H1 (cell line): ENCODE results near the gene ANK2. TPM values are rescaled to one million over a fixed set of nuclear protein-coding genes. Genes with fewer than 3 reads are reported as not detected.

ENCODE experiments used
- CTCF ChIA-PET: fragments of 300-600 bp; sonication (Branson Sonifier 250); formaldehyde crosslinking; loops from one replicate; lab custom pipeline; 2021; ENCODE audit not compliant: partially characterized antibody; lab: Charles Lee
- POLR2A ChIA-PET: fragments of 300-600 bp; sonication (Branson Sonifier 250); formaldehyde crosslinking; loops from one replicate; lab custom pipeline; 2021; ENCODE audit warnings: inconsistent platforms; ENCODE audit not compliant: partially characterized antibody; lab: Charles Lee
- DNase-seq, 2 experiments: peaks; one replicate each; pipeline versions ENCODE4 v3.0.0 to v3.0.0-alpha.2; 2010 to 2022; ENCODE audit warnings: low spot score in 2 of 2, low read depth in 1 of 2, mixed read lengths in 1 of 2
- FAIRE-seq: peaks from 2 replicates; lab custom pipeline; 2011; peaks lifted over from hg19 to GRCh38; lab: Jason Lieb, UNC
- H2AFZ ChIP-seq: 2 replicates; pipeline ENCODE4 v1.8.1; 2012; ENCODE audit warnings: low read length, inconsistent platforms
- H2AK5ac ChIP-seq: 2 replicates; pipeline ENCODE4 v1.6.1; 2013; ENCODE audit warnings: low read depth, low read length
- H2BK120ac ChIP-seq: replicated peaks from 2 replicates; pipeline ENCODE3; 2013; ENCODE audit warnings: low read depth, low read length, inconsistent platforms
- H2BK12ac ChIP-seq: 2 replicates; pipeline ENCODE4 v1.6.1; 2013; ENCODE audit warnings: low read depth, low read length
- H2BK15ac ChIP-seq: 2 replicates; pipeline ENCODE4 v1.6.1; 2013; ENCODE audit warnings: low read length
- H2BK20ac ChIP-seq: 2 replicates; pipeline ENCODE4 v1.6.1; 2013; ENCODE audit warnings: low read length
- H2BK5ac ChIP-seq: 2 replicates; pipeline ENCODE4 v1.6.1; 2013; ENCODE audit warnings: low read depth, low read length
- H3K14ac ChIP-seq: 2 replicates; pipeline ENCODE4 v1.6.1; 2013; ENCODE audit warnings: inconsistent platforms; ENCODE audit not compliant: insufficient read length
- H3K18ac ChIP-seq: 2 replicates; pipeline ENCODE4 v1.6.1; 2013; ENCODE audit warnings: low read length; ENCODE audit errors: extremely low read depth
- H3K23ac ChIP-seq: 2 replicates; pipeline ENCODE4 v1.6.1; 2013; ENCODE audit warnings: inconsistent platforms; ENCODE audit not compliant: insufficient read length
- H3K23me2 ChIP-seq: 2 replicates; pipeline ENCODE4 v1.6.1; 2013; ENCODE audit warnings: low read depth, low read length
- H3K27ac ChIP-seq: 2 replicates; pipeline ENCODE4 v1.6.1; 2011; ENCODE audit warnings: low read depth, low read length, inconsistent platforms
- H3K27me3 ChIP-seq, 4 experiments: replicated peaks in 1 of 4; 1 replicate in 1 of 4; 2 replicates in 3 of 4; pipeline versions ENCODE4 v1.6.1 to v1.8.1; 2011 to 2013; ENCODE audit warnings: low read length in 3 of 4, mild to moderate bottlenecking in 3 of 4, inconsistent platforms in 2 of 4, mixed read lengths in 2 of 4, moderate library complexity in 1 of 4; ENCODE audit not compliant: control insufficient read depth in 3 of 4, insufficient read depth in 3 of 4; ENCODE audit errors: extremely low read depth in 1 of 4
- H3K36me3 ChIP-seq, 4 experiments: 2 replicates each; pipeline versions ENCODE4 v1.6.1 to v1.8.1; 2011 to 2013; ENCODE audit warnings: mild to moderate bottlenecking in 4 of 4, low read length in 3 of 4, moderate library complexity in 2 of 4, control low read depth in 1 of 4, inconsistent platforms in 1 of 4; ENCODE audit not compliant: insufficient read depth in 4 of 4, control insufficient read depth in 2 of 4
- H3K4ac ChIP-seq: replicated peaks from 2 replicates; pipeline ENCODE3; 2013; ENCODE audit warnings: low read length, low read depth, mixed read lengths, inconsistent platforms; ENCODE audit not compliant: insufficient read length
- H3K4me1 ChIP-seq, 4 experiments: replicated peaks in 1 of 4; 1 replicate in 1 of 4; 2 replicates in 3 of 4; pipeline versions ENCODE4 v1.6.1 to v1.8.1; 2011 to 2013; ENCODE audit warnings: low read length in 3 of 4, inconsistent platforms in 2 of 4, mixed read lengths in 1 of 4; ENCODE audit not compliant: insufficient read depth in 4 of 4, control insufficient read depth in 3 of 4
- H3K4me2 ChIP-seq, 2 experiments: 2 replicates each; pipeline versions ENCODE4 v1.6.1 to v1.8.1; 2011 to 2013; ENCODE audit warnings: low read depth in 2 of 2, low read length in 2 of 2, control low read depth in 1 of 2, inconsistent platforms in 1 of 2, mild to moderate bottlenecking in 1 of 2; ENCODE audit not compliant: insufficient read depth in 1 of 2
- H3K4me3 ChIP-seq, 4 experiments: fragments of 200-600, 300-600 bp in 1 of 4; sonication (generic), shearing (Covaris generic), sonication (Bioruptor Twin) in 1 of 4; 2 replicates each; pipeline versions ENCODE4 v1.5.1 to v1.8.1; 2011 to 2016; ENCODE audit warnings: low read length in 4 of 4, low read depth in 3 of 4, control low read depth in 2 of 4, inconsistent platforms in 2 of 4, mild to moderate bottlenecking in 2 of 4, mixed read lengths in 1 of 4, moderate library complexity in 1 of 4; ENCODE audit not compliant: insufficient read depth in 2 of 4; ENCODE audit errors: extremely low read depth in 1 of 4
- H3K56ac ChIP-seq: replicated peaks from 2 replicates; pipeline ENCODE3; 2013; ENCODE audit warnings: low read depth, mild to moderate bottlenecking, mixed read lengths, low read length, inconsistent platforms; ENCODE audit not compliant: insufficient read length
- H3K79me1 ChIP-seq: 2 replicates; pipeline ENCODE4 v1.6.1; 2013; ENCODE audit warnings: low read depth, low read length, control low read depth
- H3K79me2 ChIP-seq, 2 experiments: 2 replicates each; pipeline versions ENCODE4 v1.6.1 to v1.8.1; 2012 to 2013; ENCODE audit warnings: low read length in 2 of 2, mild to moderate bottlenecking in 2 of 2, inconsistent platforms in 1 of 2; ENCODE audit not compliant: insufficient read depth in 2 of 2, control insufficient read depth in 1 of 2
- H3K9ac ChIP-seq, 4 experiments: replicated peaks in 1 of 4; 1 replicate in 1 of 4; 2 replicates in 3 of 4; pipeline versions ENCODE4 v1.6.1 to v1.8.1; 2011 to 2013; ENCODE audit warnings: low read depth in 3 of 4, low read length in 3 of 4, control low read depth in 2 of 4, mild to moderate bottlenecking in 2 of 4, moderate library complexity in 2 of 4, inconsistent platforms in 1 of 4; ENCODE audit errors: extremely low read depth in 1 of 4
- H3K9me3 ChIP-seq, 2 experiments: 2 replicates each; pipeline versions ENCODE4 v1.6.1 to v1.8.1; 2012 to 2013; ENCODE audit warnings: mild to moderate bottlenecking in 2 of 2, moderate library complexity in 2 of 2, control low read depth in 1 of 2, inconsistent platforms in 1 of 2, low read depth in 1 of 2, low read length in 1 of 2, mixed read lengths in 1 of 2; ENCODE audit not compliant: insufficient read depth in 2 of 2
- H4K20me1 ChIP-seq, 2 experiments: replicated peaks in 1 of 2; 2 replicates each; pipeline versions ENCODE3 to v1.8.1; 2011 to 2013; ENCODE audit warnings: inconsistent platforms in 2 of 2, low read length in 2 of 2, mild to moderate bottlenecking in 1 of 2; ENCODE audit not compliant: insufficient read depth in 2 of 2, control insufficient read depth in 1 of 2
- H4K5ac ChIP-seq: 2 replicates; pipeline ENCODE4 v1.6.1; 2013; ENCODE audit warnings: low read length, low read depth, mixed read lengths, inconsistent platforms; ENCODE audit not compliant: insufficient read length
- H4K8ac ChIP-seq: 2 replicates; pipeline ENCODE4 v1.8.0; 2013; ENCODE audit warnings: mild to moderate bottlenecking, moderate library complexity, low read length, inconsistent platforms; ENCODE audit not compliant: insufficient read depth; ENCODE audit errors: extremely low read depth
- H4K91ac ChIP-seq: replicated peaks from 2 replicates; pipeline ENCODE3; 2013; ENCODE audit warnings: low read length, mixed read lengths, inconsistent platforms; ENCODE audit not compliant: insufficient read length
- CHD2 ChIP-seq: IDR thresholded peaks from 2 replicates; pipeline ENCODE4 v1.6.1; 2012; ENCODE audit warnings: low read length, improper control_type of control experiment
- RAD21 ChIP-seq, 2 experiments: IDR thresholded peaks in 1 of 2; conservative IDR thresholded peaks in 1 of 2; 2 replicates each; pipeline ENCODE4 v1.6.1; 2011; ENCODE audit warnings: low read depth in 2 of 2, low read length in 2 of 2, improper control_type of control experiment in 1 of 2, inconsistent platforms in 1 of 2, mild to moderate bottlenecking in 1 of 2, moderate library complexity in 1 of 2
- WGBS, 2 experiments: shearing (Covaris generic) in 1 of 2; methylation state at CpG; one replicate each; pipeline versions ENCODE4 v1.1.6 to v1.1.7; 2013 to 2015; ENCODE audit warnings: low lambda C conversion rate in 2 of 2, mixed read lengths in 2 of 2, inconsistent platforms in 1 of 2, low coverage in 1 of 2, missing lambda C conversion rate in 1 of 2; ENCODE audit not compliant: insufficient replicate concordance in 2 of 2, insufficient coverage in 1 of 2, insufficient read length in 1 of 2; ENCODE audit errors: extremely low coverage in 1 of 2, missing lambda C conversion rate in 1 of 2; 5-methylcytosine and 5-hydroxymethylcytosine counted together
- polyA plus RNA-seq, 7 experiments: library from polyadenylated mRNA; depleted of rRNA in 3 of 7; stranded (reverse) in 5 of 7; unstranded in 2 of 7; fragments of >200 nt in 5 of 7; fragments of 200-250 nt in 2 of 7; gene quantifications; 1 replicate in 5 of 7; 2 replicates in 1 of 7; 4 replicates in 1 of 7; pipeline versions ENCODE4 v1.2.1 to v1.2.3, GENCODE V29; 2011 to 2013; ENCODE audit warnings: missing spikeins in 2 of 7, mixed read lengths in 2 of 7
- total RNA-seq: library from RNA; stranded (reverse); fragmentation: NEBNext Ultra II Directional; extraction: Animal tissue kit (Norgen Biotek cat#: 25700); gene quantifications from 2 replicates; pipeline ENCODE4 v1.2.1, GENCODE V29; 2021

Gene ANK2
- total and polyA plus RNA-seq, 2 of the 8 experiments (the other 6 are each of a cell fraction or from before 2014, with no cell fraction given): 14.2 to 35.1 TPM

- no peaks in the 10 kb centered on the region for H3K79me1 ChIP-seq
- no peak for TF ChIP-seq CHD2
- peak in 1 of 2 experiments; percentile 18; a peak in 1 of 4 replicates for TF ChIP-seq RAD21 (IDR thresholded peaks at IDR 0.05 in 1 of 2, conservative IDR thresholded peaks at IDR 0.05 in 1 of 2; ENCODE audit: low read depth in 2 of 2, low read length in 2 of 2)
- no peak overlapping the region for H4K91ac ChIP-seq
- H3K14ac ChIP-seq: no peak overlapping the region
- no peak overlapping the region for H4K8ac ChIP-seq
- no peak overlapping the region for H3K23ac ChIP-seq
- H3K27me3 ChIP-seq: no peaks in the 10 kb centered on the region
- H3K56ac ChIP-seq: no peak overlapping the region
- no peak overlapping the region for H3K18ac ChIP-seq
- no peak for FAIRE-seq
- H3K4me3 ChIP-seq: no peak overlapping the region
- ChIA-PET POLR2A (interaction anchor here (0.6 kb wide), 1 partner anchor 221 kb away, joined by 3 read pairs; no protein-coding TSS in a partner anchor), CTCF (interaction anchor here (0.6 to 1.5 kb wide), 7 partner anchors 13 to 689 kb away, joined by 3 to 5 read pairs (median 3); no protein-coding TSS in a partner anchor)
- H2BK120ac ChIP-seq: no peak overlapping the region
- H2AK5ac ChIP-seq: no peak overlapping the region
- H3K27ac ChIP-seq: no peak overlapping the region
- no peak overlapping the region for H2BK5ac ChIP-seq
- no peak overlapping the region for H3K9ac ChIP-seq
- no peak overlapping the region for H3K4ac ChIP-seq
- no peaks in the 10 kb centered on the region for H3K4me1 ChIP-seq
- no peak for DNase-seq
- no peak overlapping the region for H4K5ac ChIP-seq
- H3K36me3 ChIP-seq: no peaks in the 10 kb centered on the region
- H2BK15ac ChIP-seq: no peak overlapping the region
- no peak overlapping the region for H2BK12ac ChIP-seq
- WGBS, 2 experiments: 91% methylated on average over 2 of the region's 2 CpGs; no CpG with 5 or more reads in 1 of the 2 experiments
- H2BK20ac ChIP-seq: no peak overlapping the region
- H3K23me2 ChIP-seq: no peaks in the 10 kb centered on the region
- no peak overlapping the region for H2AFZ ChIP-seq
- no peak overlapping the region for H3K4me2 ChIP-seq
- no peaks in the 10 kb centered on the region for H3K79me2 ChIP-seq
- H4K20me1 ChIP-seq: no peaks in the 10 kb centered on the region
- no peaks in the 10 kb centered on the region for H3K9me3 ChIP-seq
These were observed 173.0 kb downstream of the ANK2 start for GRCh38 chr4:113222471-113222870.
